Stimulated activated CD8-positive, alpha-beta memory T cell treated with anti-CD3 and anti-CD28 coated beads, Interleukin-15, amount 100 ng/mL, for 4 hours (primary cell): ENCODE measurements around the gene MCM8.

Experiments
- DNase-seq, 2 donors: peaks; one replicate each; pipeline ENCODE4 v3.0.0-alpha.2; 2020; ENCODE audit warnings: low read depth in 2 of 2

The MCM8 gene

GRCh38 chr20:5950271-5951031 lies at the start of gene MCM8, which contains the start of gene TRMT6:
Gene MCM8, plus strand, starts transcription at chr20:5950652. Its CDS starts 1,364 bp downstream, at chr20:5952016.
Gene TRMT6, minus strand, starts transcription at chr20:5950533. Its CDS starts 128 bp downstream, at chr20:5950405.
- DNase-seq = peak; percentile 93

DNA sequence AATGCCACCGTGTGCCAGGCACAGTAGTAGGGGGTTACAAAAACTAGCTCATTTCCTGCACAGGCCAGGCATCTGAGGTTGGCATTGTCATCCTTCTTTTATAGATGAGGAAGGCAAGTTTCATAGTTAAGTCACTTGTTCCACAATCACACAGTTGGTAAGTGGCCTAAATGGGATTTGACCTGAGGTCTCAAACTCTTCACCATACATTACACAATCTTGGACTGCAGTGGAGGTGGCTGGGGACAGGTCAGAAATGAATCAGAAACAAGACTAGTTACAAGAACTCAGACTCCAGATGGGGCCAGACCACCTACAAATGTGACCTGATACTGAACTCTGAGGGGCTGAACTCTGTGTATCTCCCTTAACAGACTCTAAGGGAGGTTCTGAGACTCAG lies 49.5 kb upstream of the MCM8 start:
- no peak for DNase-seq

DNA sequence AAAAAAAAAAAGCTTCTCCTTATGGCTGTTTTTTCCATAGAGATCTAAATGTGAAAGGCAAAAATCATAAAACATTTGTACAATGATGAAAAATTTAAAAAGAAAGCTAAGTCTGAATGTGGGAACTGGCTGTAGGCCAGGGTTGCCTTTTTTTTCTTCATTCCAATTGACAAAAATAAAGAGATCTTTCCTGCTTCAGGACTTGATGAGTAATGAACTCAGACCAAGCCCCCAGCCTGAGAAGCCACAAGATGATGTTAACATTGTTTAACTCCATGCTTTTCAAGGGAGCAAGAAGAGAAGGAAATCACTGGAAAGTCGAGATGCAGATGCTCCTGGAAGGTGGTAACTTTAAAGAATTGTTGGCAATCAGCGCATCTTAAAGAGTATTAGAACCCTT lies 41.5 kb upstream of the MCM8 start:
- no peak for DNase-seq

DNA sequence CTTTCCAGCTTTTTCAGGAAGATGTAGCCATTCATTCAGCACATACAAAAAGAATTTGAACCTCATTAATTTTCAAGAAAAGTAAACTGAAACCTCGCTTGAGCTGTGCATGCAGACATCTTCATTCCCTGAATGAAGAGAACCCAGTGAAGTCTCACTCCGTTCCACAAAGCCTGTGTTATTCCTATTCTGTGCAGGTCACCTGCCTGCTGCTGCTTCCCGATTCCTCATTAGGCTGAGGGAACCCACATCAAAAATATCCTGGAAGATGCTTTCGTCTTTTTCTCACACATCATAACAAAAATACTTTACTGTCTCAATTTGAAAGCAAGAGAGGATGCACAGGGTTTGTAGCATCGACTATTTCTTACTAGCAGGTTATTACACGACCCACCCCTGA lies 40.3 kb upstream of the MCM8 start:
- no peak for DNase-seq

GRCh38 chr20:5913166-5913565 lies 37.3 kb upstream of the MCM8 start:
- DNase-seq = no peak

- DNase-seq = no peak
Observed at GRCh38 chr20:5914859-5915258, 35.6 kb upstream of the MCM8 start.

DNA sequence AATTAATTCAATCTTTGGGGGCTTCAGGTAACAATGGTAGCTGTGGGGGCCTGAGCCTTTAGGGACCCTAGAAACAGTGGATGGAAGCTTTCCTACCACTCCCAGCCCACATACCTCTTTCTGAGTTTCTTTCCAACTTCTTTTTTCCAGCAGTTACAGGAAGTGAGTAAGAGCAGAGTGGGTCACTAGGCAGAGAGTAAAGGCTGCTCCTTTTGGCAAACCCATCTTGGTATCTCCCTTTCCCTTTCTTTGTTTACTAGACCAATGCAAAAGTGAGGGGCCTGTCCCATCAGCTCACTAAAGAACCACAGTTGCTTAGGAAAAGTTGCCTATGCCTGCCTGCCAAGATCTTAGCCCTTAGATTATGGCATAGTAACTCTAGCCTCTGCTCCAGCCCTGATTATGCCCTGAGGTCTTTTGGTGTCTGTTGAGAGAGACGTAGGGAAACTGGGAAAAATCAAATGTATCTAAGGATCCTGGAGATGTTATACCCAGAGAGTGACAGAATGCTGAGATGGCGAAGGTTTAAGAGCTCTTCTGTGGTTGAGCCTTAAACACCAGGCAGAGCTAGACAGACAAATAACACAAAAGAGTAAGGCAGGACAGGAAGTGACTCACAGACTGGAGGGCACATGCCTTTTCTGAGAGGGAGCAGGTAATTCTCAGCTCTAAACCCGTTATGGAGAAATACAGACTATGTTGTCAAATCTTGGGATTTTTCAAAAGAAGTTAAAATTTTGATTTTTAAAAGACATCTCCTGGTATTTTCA lies 31.4 kb upstream of the MCM8 start:
- DNase-seq = no peak

DNA sequence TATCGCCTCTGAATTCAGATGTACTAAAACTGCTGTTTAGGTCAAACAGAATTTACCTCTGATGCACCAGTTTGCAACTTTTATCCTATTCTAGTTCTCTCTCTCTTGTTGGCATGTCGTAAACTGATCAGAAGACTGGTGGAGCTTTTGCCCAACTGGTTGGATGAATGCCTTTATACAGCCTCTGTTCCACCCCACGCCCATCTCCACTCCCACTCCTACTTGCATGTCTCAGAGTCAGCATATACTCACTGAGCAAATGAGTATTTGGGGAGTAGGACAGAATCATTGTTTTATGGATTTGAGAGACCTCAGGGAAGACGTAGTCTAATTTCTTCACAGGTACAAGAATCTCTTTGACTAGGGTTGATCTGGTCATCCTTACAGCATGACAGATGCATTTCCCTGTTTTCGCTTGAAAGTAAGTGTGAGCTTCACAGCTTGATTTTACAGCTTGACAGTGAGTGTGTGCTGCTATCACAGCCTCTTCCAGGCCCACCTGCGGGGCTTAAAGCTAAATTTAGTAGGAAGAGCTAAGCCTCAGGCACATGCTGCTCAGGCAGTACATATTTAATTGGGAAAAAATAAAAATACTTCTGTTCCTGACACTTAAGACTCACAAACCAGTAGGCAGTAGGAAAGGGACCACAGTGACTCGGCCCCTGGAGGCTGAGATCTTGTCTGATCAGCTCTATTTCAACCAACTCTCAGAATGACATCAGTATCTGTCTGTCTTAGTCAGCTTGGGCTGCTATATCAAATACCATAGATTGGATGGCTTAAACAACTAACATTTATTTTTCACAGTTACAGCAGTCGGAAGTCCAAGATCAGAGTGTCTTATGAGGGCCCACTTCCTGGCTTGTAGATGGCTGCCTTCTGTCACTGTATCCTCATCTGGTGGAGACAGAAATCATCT lies 30.6 kb upstream of the MCM8 start:
- no peak for DNase-seq

- no peak for DNase-seq
Observed at GRCh38 chr20:5920581-5920980, 29.9 kb upstream of the MCM8 start.

- DNase-seq = no peak
Observed at GRCh38 chr20:5923493-5923892, 27.0 kb upstream of the MCM8 start.

GRCh38 chr20:5925551-5925950 lies 24.9 kb upstream of the MCM8 start:
- no peak for DNase-seq

DNA sequence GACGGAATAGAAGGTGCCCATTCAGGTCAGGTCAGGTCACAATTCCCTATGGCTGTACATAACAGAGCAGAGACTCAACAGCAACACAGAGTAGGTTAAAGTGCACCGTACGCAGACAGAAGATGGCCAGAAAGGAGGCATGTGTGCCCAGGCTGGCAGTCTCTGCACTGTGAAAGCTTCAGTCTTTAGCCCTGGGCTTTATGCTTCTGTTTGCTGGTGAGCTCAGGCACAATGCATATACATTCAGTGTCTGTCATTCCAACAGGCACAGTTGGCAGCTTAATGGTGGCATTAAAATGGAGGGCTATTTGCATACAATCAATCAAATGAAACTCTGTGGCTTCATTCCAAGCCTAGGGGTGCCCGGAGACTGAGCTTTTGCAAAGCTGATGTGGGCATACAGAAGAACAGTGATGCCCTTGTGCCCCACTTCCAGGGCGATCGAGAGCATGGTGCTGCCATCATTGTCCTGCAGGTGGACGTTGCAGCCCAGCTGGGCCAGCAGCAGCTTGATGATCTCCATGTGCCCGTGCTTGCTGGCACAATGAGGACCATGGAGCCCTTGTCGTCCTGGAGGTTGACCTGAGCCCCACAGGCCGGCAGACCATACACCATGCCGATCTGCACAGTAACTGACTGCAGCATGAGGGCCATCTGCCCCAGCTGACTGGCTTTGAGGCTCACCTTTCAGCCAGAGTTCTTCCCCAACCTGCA lies 22.5 kb upstream of the MCM8 start:
- no peak for DNase-seq

- DNase-seq = no peak
Observed at GRCh38 chr20:5928836-5929715, 21.4 kb upstream of the MCM8 start.

DNA sequence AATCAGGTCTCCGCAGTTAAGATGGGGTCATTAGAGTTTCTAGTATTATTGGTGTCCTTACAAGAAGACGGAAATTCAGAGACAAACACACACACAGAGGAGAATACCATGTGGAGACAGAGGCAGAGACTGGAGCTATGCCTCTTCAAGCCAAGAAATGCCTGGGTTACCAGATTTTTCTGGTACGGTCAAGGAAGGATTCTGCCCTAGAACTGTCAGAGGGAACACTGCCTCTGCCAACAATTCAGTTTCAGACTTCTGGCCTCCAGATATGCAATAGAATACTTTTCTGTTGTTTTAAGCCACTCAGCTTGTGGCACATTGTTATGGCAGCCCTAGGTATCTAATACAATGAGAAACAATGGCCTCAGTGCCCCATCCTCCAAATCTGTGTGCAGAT lies 19.0 kb upstream of the MCM8 start:
- DNase-seq = no peak

DNA sequence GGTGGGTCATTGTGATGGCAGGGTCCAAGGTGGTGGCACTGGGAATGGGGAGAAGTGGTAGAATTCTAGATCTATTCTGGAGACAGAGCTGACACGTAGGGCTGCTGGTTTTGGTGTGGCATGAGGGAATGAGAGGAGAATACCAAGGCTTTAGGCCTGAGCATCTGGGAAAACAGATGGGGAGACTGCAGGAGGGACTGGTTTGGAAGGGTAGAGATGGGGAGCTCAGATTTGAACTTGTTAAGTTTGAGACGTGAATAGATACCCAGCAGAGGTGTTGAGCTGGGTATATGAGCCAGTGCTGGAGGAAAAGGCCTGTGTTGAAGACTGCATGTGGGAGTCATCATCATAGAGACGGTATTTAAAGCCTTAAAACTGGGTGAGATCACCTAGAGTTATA lies 17.7 kb upstream of the MCM8 start:
- DNase-seq = no peak

DNA sequence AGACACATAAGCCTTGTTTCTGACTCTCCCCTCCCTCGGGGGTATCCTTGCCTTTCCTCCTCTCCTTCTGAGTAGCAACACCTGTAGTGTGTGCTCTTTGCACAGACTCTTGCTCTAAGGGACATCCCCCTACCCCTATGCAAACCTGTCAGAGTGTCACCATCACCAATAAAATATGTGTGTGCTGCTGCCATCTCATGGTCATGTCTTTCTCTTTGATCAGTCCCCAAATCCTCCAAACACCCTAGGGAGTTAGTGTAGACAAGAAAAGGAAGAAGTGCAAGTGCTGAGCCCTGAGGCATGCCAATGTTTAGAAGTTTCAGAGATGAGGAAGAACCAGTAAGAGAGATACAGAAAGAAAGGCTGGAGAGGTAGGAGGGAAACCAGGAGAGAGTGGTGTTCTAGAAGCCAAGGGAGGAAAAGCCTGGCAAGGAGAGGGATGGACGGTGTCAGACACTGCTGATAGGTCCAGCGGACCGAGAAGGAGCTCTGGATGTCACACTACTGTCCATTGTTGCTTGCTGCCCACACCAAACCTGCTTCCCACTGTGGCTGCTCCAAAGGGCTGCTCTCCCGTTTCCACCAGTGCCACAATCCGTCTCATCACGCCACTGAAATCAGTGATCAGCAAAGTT lies 16.5 kb upstream of the MCM8 start:
- DNase-seq = no peak

DNA sequence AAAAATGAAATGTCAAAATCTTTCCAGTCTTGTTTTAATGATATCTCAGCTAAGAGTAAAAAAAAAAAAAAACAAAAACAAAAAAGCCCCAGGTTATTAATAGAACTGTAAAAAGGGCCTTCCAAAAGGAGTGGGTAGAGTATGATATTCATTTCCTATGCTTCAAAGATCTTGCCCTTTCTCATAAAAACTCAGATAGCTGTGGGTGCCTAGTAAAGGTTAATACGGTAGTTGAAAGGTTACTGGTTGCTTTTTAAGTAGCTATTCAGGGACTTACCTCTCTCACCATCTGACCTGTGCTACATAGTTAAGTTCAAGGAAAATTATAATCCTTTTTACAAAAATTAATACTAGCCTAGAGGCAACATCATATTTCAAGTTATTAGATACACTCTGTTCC lies 15.1 kb upstream of the MCM8 start:
- DNase-seq = no peak

- DNase-seq = no peak
Observed at GRCh38 chr20:5936238-5936637, 14.2 kb upstream of the MCM8 start.

DNA sequence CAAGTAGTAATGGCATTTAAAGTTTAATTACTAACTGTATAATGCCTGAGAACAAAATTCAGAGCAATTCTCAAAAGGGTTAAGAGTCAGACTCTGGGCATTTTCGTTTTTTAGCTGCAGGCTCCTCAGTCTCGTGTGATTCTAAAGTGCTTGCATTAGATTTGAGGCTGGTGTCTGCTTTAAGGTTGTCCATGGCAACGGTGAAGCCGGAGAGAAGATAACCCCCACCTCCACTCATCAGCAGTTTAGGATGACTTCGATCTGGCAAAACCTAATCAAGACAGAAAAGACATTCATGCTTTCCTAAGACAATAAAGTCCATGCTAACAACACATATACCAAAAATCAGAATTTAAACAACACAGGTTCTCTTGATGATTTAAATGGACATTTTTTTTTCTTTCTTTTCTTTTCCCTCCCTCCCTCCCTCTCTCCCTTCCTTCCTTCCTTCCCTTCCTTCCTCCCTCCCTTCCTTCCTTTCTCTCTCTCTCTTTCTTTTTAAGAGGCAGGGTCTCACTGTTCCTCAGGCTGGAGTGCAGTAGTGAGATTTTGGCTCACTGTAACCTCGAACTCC lies 11.9 kb upstream of the MCM8 start:
- no peak for DNase-seq

DNA sequence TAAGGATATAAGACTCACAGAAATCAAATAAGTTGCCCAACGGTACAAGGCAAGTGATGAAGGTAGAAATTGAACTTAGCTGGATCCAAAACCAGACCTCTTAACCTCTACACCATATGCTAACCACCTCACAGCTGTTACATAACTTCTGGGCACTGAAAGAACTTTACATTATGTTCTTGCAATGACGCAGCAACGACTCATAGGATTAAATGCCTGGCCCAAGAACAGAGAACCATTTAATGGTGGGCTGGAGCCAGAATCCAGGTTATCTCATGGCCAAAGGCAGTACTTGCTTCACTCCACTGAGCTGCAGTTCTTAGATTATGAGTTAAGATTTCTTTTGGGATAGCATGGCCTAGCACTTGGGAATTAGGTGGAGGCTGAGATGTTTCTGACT lies 4.5 kb upstream of the MCM8 start:
- no peak for DNase-seq
